GM21526 (cell line): ENCODE results near the gene AP1S3.
"Not testable (repeated sequence)": the region's sequence is repeated elsewhere in the genome, so short reads cannot be mapped to it uniquely, and the experiment has no call there.

ENCODE experiments used
- ATAC-seq: cut with Tn5 transposase; IDR thresholded peaks from one replicate; pipeline ENCODE4 v1.9.1; 2021; ENCODE audit warnings: moderate library complexity; ENCODE audit not compliant: unreplicated experiment, low FRiP score

Gene AP1S3

DNA sequence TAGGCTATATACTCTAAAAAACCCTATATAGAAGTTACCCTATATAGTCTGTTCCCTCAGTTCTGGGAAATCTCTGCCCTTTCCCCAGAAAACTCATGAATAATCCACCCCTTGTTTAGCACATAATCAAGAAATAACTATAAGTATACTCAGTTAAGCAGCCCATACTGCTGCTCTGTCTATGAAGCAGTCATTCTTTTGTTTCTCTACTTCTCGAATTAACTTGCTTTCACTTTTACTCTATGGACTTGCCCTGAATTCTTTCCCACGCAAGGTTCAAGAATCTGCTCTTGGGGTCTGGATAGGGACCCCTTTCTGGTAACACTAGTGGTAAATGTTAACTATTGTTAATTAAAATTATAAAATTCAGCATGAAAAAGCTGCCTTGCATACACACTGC, 17.4 kb upstream of the AP1S3 start:
- ATAC-seq, result no peak

DNA sequence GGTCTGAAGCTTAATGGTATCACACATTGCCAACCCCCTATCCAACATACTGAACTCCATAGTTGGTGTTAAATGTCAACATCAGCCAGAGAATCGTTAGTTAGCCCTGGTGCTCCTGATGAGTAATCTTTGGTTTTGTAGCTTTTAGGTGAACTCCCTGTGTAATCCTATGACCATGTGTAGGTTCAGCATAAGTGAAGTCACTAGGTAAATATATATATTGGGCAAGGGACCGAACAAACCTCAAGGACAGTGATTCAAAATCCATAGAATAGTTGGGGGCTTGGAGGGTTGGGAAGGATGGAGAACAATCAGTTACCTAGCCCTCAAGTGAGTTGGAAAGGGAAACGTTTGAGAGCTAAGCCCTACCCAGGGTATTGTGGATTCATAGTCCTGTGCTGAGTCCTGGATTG, 16.0 kb upstream of the AP1S3 start:
- ATAC-seq, result no peak

GRCh38 chr2:223852281-223852795, 15.0 kb upstream of the AP1S3 start:
- no peak for ATAC-seq

GRCh38 chr2:223847410-223847809, 10.0 kb upstream of the AP1S3 start:
- ATAC-seq, result no peak

DNA sequence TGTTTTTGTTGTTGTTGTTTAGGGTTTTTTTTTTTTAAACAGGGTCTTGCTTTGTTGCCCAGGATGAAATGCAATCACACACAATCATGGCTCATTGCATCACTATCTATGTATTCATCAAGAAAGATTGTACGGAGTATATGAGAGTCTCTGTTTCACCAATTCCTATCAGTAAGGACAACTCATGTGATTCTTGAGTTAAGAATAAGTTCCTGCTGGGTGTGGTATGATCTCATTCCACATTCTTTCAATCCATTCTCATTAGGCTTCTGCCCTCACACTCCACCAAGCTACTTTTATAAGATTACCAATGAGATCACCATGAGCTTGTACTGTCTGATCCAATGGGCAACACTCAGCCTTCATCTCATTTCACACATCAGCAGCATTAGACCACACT, 9.1 kb upstream of the AP1S3 start:
- ATAC-seq, result no peak

- no peak for ATAC-seq
Measured at GRCh38 chr2:223841436-223842190, 4.2 kb upstream of the AP1S3 start.

DNA sequence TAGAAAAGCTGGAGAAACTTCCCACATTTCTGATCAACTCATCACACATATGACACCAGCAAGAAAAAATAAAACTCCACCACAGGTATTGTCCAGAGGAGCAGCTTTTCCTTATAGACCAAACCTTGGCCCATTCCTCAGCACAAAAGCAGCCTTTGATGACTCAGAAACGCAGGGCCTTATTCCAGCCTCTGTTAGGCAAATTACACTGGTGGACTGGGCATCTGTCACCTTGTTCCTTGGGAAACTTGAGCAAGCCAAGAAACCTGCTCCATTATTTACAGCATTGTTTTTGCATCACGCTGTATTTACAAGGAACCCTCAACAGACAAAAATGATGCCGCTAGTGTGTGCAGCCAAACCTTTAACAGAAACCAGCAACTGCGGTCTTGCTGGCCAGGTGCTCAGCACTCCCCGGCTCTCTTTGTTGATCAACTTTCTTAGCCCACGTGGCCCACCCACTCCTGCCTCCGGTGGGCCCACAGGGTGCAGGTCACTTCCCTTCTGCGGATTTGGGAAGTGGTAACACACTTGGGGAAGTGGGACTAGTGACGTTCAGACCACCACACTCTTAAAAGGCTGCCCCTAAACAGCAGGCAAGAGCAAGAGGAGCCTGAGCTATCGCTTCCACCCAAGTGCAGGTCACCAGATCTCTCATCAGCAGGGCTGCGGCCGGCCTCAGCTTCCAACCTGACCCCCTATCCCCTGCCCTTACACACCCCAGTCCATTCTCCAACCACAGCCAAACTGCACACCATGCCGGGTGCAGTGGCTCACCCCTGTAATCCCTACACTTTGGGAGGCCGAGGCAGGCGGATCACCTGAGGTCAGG, 1.5 kb downstream of the AP1S3 start:
- ATAC-seq, result peak; percentile 75

GRCh38 chr2:223834431-223834830, 3.0 kb downstream of the AP1S3 start:
- no peak for ATAC-seq

- no peak for ATAC-seq
Measured at GRCh38 chr2:223832241-223832903, 5.0 kb downstream of the AP1S3 start.

DNA sequence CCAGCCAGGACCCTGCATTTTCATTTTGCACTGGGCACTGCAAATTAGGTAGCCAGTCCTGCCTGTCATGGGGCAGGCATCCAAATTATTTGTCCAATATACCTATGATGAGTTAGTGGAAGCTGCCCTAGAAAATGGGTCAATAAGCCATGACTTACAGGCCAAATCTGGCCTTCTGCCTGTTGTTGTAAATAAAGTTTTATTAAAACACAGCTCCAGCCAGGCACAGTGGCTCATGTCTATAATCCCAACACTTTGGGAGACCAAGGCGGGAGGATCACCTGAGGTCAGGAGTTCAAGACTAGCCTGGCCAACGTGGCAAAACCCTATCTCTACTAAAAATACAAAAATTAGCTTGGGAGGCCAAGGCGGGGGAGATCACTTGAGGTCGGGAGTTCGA, 8.3 kb downstream of the AP1S3 start:
- no peak for ATAC-seq

GRCh38 chr2:223828314-223828713, 9.1 kb downstream of the AP1S3 start:
- ATAC-seq, result no peak

DNA sequence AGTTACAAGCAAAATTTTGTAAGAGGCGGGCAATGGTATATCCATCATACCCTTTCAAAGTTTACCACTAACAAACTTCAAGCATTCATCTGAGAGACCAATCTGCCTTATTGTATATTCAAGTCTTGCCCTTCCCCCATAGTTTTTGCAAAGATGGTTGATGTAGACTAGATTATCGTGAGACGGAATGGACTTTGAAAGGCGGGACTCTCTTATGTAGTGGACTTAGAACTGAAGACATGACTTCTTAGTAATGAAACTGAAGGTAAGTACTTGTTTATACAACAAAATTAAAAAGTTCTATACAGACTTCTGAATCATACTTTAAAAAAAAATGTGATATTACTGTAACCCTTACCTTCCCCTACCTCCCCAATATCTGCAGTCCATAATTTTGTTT, 10.4 kb downstream of the AP1S3 start:
- no peak for ATAC-seq

DNA sequence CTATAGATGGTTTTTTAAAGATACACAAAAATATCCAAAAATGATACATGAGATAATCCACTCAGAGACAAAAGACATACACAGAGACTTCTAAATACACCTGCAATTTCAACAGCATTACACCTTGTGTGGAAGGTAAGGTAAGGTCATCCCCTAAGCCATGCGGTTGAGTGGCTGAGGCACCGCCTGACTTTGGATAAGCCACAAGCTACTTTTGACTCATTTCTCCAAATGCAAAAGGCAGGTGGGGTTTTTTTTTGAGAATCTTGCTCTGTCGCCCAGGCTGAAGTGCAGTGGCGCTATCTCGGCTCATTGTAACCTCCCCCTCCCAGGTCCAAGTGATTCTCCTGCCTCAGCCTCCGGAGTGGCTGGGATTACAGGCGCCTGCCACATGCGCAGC, 13.1 kb downstream of the AP1S3 start:
- no peak for ATAC-seq

DNA sequence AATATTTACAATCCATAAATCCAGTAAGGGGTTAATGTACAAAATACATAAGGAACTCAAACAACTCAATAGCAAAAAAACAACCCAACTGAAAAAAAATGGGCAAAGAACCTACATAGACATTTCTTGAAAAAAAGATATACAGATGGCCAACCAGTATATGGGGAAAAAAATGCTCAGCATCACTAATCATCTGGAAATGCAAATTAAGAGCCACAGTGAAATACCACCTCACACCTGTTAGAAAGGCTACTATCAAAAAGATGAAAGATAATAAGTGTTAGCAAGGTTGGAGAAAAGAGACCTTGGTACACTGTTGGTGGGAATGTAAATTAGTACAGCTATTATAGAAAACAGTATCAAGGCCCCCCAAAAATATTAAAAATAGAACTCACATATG, 14.6 kb downstream of the AP1S3 start:
- ATAC-seq, result peak; percentile 45

- no peak for ATAC-seq
Measured at GRCh38 chr2:223820549-223820948, 16.8 kb downstream of the AP1S3 start.

DNA sequence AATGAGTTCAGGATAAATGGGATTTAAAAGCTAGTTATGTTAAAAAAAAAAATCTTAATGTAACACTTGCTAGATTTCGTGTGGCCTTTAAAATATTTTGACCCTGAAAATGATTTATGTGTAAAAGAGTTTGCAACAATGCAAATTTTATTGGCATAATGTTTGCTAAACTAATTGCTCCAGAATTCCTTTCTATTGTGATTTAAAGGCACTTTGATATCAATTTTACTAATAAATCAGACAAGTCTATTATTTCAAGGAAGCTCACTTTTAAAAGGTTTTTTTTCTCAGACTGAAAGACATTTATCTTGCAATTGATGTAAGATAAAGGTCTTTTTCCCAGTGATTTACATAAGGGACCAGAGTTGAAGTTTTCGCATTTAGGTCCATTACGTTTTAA, 17.5 kb downstream of the AP1S3 start:
- ATAC-seq, result no peak

DNA sequence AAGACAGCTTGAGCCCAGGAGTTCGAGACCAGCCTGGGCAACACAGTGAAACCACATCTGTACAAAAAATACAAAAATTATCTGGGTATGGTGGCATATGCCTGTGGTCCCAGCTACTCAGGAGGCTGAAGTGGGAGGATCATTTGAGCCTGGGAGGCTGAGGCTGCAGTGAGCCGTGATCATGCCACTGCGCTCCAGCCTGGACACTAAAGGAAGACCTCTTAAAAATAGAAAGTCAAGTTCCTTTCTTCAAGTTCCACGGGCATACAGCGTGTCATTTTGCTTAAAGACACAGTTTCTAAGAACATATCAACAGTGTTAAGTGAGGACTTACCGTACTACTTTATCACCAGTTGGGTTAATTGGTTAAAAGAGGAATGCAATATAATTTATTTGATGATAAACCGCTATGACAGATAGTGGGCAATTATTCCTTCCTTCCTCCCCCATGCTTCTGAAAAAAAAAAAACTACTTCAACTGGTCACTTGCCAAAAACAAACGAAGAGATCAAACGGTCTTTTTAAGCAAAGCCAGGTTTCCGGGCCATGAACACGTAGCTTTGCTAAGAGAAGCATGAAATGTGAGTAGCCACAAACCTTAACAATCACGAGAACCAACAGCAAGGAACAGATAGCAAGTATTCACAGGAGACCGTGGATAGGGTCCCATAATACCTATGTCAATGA, 21.4 kb downstream of the AP1S3 start:
- ATAC-seq, result no peak

GRCh38 chr2:223815186-223815883, 22.0 kb downstream of the AP1S3 start:
- ATAC-seq, result no peak

GRCh38 chr2:223814764-223815163, 22.6 kb downstream of the AP1S3 start:
- not testable (repeated sequence) for ATAC-seq

DNA sequence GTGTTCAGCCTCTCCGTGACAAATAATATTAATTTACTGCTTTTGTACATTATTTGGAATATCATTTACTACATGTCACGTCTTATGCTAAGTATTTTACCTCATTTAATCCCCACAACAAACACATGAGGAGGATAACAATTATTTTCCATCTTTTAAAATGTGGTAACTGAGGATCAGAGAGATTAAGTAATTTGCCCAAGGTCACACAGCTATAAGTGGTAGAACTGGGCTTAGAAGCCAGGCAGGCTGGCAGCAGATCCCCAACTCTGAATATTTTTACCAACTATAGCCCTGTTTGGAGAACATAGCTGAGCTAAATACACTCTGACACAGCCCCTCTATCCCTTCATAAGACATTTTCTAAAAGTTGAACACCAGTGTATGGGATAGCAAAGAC, 24.1 kb downstream of the AP1S3 start:
- ATAC-seq, result no peak
